Measurements from ENCODE around the gene SLC35A5. TPM values are rescaled to one million over a fixed set of nuclear protein-coding genes. Genes with fewer than 3 reads are reported as not detected.
A peak's percentile ranks its signal among the peaks of the same experiment; 100 is the strongest.

The SLC35A5 gene
- total RNA-seq, 1 donor from 2014 or later, result 30.0 TPM

DNA sequence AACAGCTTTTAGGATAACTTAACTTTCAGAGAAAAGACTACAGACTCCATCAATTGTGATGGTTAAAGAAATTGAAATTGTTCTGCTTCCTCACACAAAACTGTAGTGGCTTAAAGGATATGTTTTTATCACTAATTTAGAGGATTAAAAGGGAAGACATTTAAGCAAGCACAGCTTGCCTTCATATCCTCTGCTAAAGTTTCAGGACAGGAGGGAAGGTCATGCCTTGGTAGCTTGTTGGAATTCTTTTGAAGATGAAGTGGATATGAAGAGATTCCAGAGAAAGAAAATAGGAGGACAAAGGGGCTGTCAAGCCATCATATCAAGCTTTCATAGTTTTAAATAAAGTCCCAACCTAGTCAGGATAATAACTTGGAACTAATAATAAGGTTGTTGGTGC lies 46.0 kb downstream of the SLC35A5 start:
- Mint-ChIP-seq H3K4me3 (ENCODE audit: unreplicated experiment) (no peak overlapping the region), H3K36me3 (ENCODE audit: low read depth, unreplicated experiment) (no peaks in the 10 kb centered on the region), H3K27ac (ENCODE audit: unreplicated experiment) (peak overlapping the region; percentile 17), H3K4me1 (ENCODE audit: unreplicated experiment) (peaks cover 26% of the 10 kb centered on the region), H3K27me3 (ENCODE audit: unreplicated experiment) (peaks cover 2% of the 10 kb centered on the region), H3K9me3 (ENCODE audit: unreplicated experiment) (no peaks in the 10 kb centered on the region)
- TF ChIP-seq, protein P1, sequence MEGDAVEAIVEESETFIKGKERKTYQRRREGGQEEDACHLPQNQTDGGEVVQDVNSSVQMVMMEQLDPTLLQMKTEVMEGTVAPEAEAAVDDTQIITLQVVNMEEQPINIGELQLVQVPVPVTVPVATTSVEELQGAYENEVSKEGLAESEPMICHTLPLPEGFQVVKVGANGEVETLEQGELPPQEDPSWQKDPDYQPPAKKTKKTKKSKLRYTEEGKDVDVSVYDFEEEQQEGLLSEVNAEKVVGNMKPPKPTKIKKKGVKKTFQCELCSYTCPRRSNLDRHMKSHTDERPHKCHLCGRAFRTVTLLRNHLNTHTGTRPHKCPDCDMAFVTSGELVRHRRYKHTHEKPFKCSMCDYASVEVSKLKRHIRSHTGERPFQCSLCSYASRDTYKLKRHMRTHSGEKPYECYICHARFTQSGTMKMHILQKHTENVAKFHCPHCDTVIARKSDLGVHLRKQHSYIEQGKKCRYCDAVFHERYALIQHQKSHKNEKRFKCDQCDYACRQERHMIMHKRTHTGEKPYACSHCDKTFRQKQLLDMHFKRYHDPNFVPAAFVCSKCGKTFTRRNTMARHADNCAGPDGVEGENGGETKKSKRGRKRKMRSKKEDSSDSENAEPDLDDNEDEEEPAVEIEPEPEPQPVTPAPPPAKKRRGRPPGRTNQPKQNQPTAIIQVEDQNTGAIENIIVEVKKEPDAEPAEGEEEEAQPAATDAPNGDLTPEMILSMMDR (IDR thresholded peaks at IDR 0.05; ENCODE audit: unreplicated experiment), result no peak
- DNase-seq (ENCODE audit: low spot score), result no peak

DNA sequence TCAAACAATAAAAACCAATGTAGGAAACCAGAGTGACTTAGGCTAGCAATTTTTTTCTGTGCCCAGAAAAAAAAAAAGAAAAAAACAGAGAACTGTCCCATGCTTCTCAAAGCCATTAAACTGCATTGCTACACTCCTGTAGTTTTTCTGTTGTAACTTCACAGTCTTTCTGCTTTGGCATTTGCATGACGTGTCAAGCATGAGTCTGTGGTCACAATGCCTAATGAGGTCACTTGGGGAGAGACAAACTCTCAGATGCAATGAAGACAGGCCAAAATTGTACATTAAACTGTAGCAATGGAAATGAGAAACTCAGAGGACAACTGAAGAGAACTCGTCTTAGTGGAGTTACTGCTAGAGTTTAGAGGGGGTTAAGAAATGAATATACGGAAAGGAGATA lies 48.3 kb downstream of the SLC35A5 start:
- DNase-seq (ENCODE audit: low spot score), result no peak
- no peak overlapping the region for H3K27ac Mint-ChIP-seq (ENCODE audit: unreplicated experiment)
- no peak overlapping the region for H3K4me3 Mint-ChIP-seq (ENCODE audit: unreplicated experiment)
- no peaks in the 10 kb centered on the region for H3K9me3 Mint-ChIP-seq (ENCODE audit: unreplicated experiment)
- H3K36me3 Mint-ChIP-seq (ENCODE audit: low read depth, unreplicated experiment), result no peaks in the 10 kb centered on the region
- peaks cover 17% of the 10 kb centered on the region for H3K4me1 Mint-ChIP-seq (ENCODE audit: unreplicated experiment)
- H3K27me3 Mint-ChIP-seq (ENCODE audit: unreplicated experiment), result no peaks in the 10 kb centered on the region
- TF ChIP-seq, protein P1 (IDR thresholded peaks at IDR 0.05; ENCODE audit: unreplicated experiment), result no peak

DNA sequence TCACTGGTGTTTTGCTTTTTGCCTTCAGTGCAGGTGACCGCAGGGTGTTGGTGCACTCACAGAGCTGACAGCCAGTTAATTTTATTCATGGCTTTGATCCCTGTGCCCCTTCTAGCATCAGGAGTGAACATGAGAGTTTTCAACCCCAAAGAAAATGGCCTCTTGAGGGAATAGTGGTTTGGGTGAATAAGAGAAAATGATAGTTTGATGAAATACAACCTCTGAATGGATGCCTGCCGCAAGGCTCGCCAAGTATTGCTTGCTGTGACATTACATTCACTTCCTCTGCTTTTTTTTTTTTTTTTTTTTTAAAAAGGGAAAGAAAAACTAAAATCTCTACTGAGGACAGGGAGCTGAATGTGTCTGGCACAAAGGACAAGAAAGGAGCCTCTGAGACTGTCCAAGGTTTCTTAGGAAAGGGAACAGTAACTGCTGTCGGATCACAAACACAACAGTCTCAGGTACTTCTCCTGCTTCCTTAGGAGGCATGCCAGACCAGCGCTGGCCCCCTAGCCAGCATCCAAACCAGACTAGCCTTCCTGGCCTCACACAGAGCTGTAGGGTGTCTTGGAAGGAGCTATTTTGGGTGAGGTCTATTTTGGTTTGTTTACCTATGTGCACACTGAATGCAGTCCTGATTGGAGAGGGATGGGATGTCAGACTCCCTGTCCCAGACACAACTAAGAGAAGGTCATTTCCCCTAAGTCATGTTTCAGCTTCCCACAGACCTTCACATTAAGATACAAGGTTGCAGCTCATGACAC lies 50.1 kb downstream of the SLC35A5 start:
- no peaks in the 10 kb centered on the region for H3K36me3 Mint-ChIP-seq (ENCODE audit: low read depth, unreplicated experiment)

DNA sequence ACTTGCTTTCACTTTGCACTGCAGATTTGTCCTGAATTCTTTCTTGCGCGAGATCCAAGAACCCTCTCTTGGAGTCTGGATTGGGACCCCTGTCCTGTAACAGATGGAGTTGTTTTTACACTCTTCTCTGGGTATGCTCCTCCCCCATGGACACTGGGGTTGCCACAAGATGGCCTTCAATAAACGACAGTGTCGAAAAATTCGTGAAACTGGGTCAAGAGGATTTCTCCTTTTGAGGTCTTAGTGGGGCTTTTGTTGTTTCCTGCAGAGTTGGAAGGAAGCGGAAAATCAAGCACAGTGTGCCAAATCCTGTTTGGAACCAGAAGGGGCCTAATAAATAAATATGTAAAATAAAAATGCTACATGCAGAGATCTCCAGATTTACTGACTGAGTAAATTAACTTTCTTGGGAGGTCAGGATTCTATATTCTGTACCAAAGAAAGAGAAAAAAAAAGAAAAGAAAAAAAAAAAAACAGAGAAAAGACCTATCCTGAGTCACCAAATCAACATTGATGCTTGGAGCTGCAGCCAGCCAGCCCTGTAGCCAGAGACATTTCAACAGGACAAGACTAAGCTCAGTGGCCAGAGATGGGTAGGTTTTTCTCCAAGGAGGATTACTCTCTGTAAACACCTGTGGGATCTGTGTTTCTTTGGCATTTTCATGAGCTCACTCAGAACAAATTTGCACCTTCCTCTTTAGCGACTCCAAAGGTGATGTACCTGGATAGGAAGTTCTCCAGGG lies 54.3 kb downstream of the SLC35A5 start:
- no peaks in the 10 kb centered on the region for H3K9me3 Mint-ChIP-seq (ENCODE audit: unreplicated experiment)
- TF ChIP-seq, protein P1 (IDR thresholded peaks at IDR 0.05; ENCODE audit: unreplicated experiment), result no peak
- H3K27me3 Mint-ChIP-seq (ENCODE audit: unreplicated experiment), result no peaks in the 10 kb centered on the region
- no peaks in the 10 kb centered on the region for H3K36me3 Mint-ChIP-seq (ENCODE audit: low read depth, unreplicated experiment)
- H3K4me3 Mint-ChIP-seq (ENCODE audit: unreplicated experiment), result no peak overlapping the region
- DNase-seq (ENCODE audit: low spot score), result no peak
- H3K4me1 Mint-ChIP-seq (ENCODE audit: unreplicated experiment), result peaks cover 15% of the 10 kb centered on the region
- H3K27ac Mint-ChIP-seq (ENCODE audit: unreplicated experiment), result peak overlapping the region; percentile 87

More for the DNA sequence above, 50.1 kb downstream of the SLC35A5 start:
- TF ChIP-seq, protein P1 (IDR thresholded peaks at IDR 0.05; ENCODE audit: unreplicated experiment), result no peak
- Mint-ChIP-seq H3K9me3 (ENCODE audit: unreplicated experiment) (no peaks in the 10 kb centered on the region), H3K4me1 (ENCODE audit: unreplicated experiment) (peaks cover 21% of the 10 kb centered on the region), H3K4me3 (ENCODE audit: unreplicated experiment) (no peak overlapping the region), H3K27ac (ENCODE audit: unreplicated experiment) (no peak overlapping the region), H3K27me3 (ENCODE audit: unreplicated experiment) (no peaks in the 10 kb centered on the region)
- DNase-seq (ENCODE audit: low spot score), result no peak

DNA sequence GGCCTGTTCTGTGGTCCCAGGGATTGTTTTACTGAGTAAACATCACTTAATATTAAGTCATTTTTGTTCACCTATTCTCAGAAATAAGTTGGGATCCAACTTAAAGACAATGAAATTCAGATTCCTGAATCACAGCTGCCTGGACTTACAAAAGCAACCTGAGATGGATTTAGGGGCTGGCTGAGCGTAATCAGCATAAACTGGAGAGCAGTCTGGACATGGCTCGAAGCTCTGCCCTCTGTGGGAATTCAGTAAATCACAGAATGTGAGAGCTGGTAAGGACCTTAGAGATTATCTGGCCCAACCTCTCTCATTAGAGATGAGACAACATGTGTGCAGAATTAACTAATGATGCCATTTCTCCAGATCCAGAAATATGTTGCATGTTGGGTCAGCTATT lies 55.4 kb downstream of the SLC35A5 start:
- Mint-ChIP-seq H3K36me3 (ENCODE audit: low read depth, unreplicated experiment) (no peaks in the 10 kb centered on the region), H3K27me3 (ENCODE audit: unreplicated experiment) (no peaks in the 10 kb centered on the region), H3K9me3 (ENCODE audit: unreplicated experiment) (no peaks in the 10 kb centered on the region), H3K27ac (ENCODE audit: unreplicated experiment) (no peak overlapping the region), H3K4me3 (ENCODE audit: unreplicated experiment) (no peak overlapping the region), H3K4me1 (ENCODE audit: unreplicated experiment) (peaks cover 15% of the 10 kb centered on the region)
- no peak for DNase-seq (ENCODE audit: low spot score)
- TF ChIP-seq, protein P1 (IDR thresholded peaks at IDR 0.05; ENCODE audit: unreplicated experiment), result no peak
